ENCODE results near the gene LAIR2. TPM values are rescaled to one million over a fixed set of nuclear protein-coding genes. Genes with fewer than 3 reads are reported as not detected.

Gene LAIR2
- total RNA-seq, 1 donor from 2014 or later: not detected

GRCh38 chr19:54554896-54555295, 52.3 kb downstream of the LAIR2 start:
- no peaks in the 10 kb centered on the region for H3K27me3 Mint-ChIP-seq (ENCODE audit: low read depth)
- no peak overlapping the region for H3K4me3 Mint-ChIP-seq (ENCODE audit: unreplicated experiment)
- DNase-seq (ENCODE audit: low spot score): no peak
- no peak overlapping the region for H3K27ac Mint-ChIP-seq (ENCODE audit: unreplicated experiment)
- no peak for TF ChIP-seq CTCF (IDR thresholded peaks at IDR 0.05)
- H3K9me3 Mint-ChIP-seq (ENCODE audit: low read depth): peaks cover 35% of the 10 kb centered on the region
- H3K4me1 Mint-ChIP-seq (ENCODE audit: low read depth): no peaks in the 10 kb centered on the region
- no peaks in the 10 kb centered on the region for H3K36me3 Mint-ChIP-seq (ENCODE audit: low read depth)

GRCh38 chr19:54556194-54556593, 53.6 kb downstream of the LAIR2 start:
- H3K27ac Mint-ChIP-seq (ENCODE audit: unreplicated experiment): no peak overlapping the region
- H3K9me3 Mint-ChIP-seq (ENCODE audit: low read depth): peaks cover 31% of the 10 kb centered on the region
- H3K4me1 Mint-ChIP-seq (ENCODE audit: low read depth): no peaks in the 10 kb centered on the region
- no peaks in the 10 kb centered on the region for H3K27me3 Mint-ChIP-seq (ENCODE audit: low read depth)
- H3K4me3 Mint-ChIP-seq (ENCODE audit: unreplicated experiment): no peak overlapping the region
- TF ChIP-seq CTCF (IDR thresholded peaks at IDR 0.05): no peak
- H3K36me3 Mint-ChIP-seq (ENCODE audit: low read depth): no peaks in the 10 kb centered on the region
- no peak for DNase-seq (ENCODE audit: low spot score)

GRCh38 chr19:54558339-54558738, 55.7 kb downstream of the LAIR2 start:
- no peaks in the 10 kb centered on the region for H3K27me3 Mint-ChIP-seq (ENCODE audit: low read depth)
- DNase-seq (ENCODE audit: low spot score): no peak
- no peaks in the 10 kb centered on the region for H3K4me1 Mint-ChIP-seq (ENCODE audit: low read depth)
- no peak overlapping the region for H3K4me3 Mint-ChIP-seq (ENCODE audit: unreplicated experiment)
- peaks cover 20% of the 10 kb centered on the region for H3K9me3 Mint-ChIP-seq (ENCODE audit: low read depth)
- TF ChIP-seq CTCF (IDR thresholded peaks at IDR 0.05): no peak
- H3K36me3 Mint-ChIP-seq (ENCODE audit: low read depth): no peaks in the 10 kb centered on the region
- no peak overlapping the region for H3K27ac Mint-ChIP-seq (ENCODE audit: unreplicated experiment)

Other genes starting within 250 kb of the LAIR2 start
- not detected in 3 replicates for gene LILRB5, start 245.6 kb upstream of the LAIR2 start, total RNA-seq
- gene LILRB2, start 221.7 kb upstream of the LAIR2 start, total RNA-seq: not detected in 3 replicates
- gene LILRA5, start 189.7 kb upstream of the LAIR2 start, total RNA-seq: not detected in 3 replicates
- not detected in 3 replicates for gene LILRA4, start 163.7 kb upstream of the LAIR2 start, total RNA-seq
- gene LAIR1, start 137.9 kb upstream of the LAIR2 start, total RNA-seq: not detected in 3 replicates
- gene TTYH1, start 87.4 kb upstream of the LAIR2 start, total RNA-seq: 0.49 TPM in 1 of 3 replicates, not detected in the others
- gene LENG8, start 53.6 kb upstream of the LAIR2 start, total RNA-seq: 110 to 166 TPM (median 116 TPM) in 3 replicates
- gene LENG9, start 39.1 kb upstream of the LAIR2 start, total RNA-seq: 10.2 to 14.8 TPM (median 13.2 TPM) in 3 replicates
- gene CDC42EP5, start 29.5 kb upstream of the LAIR2 start, total RNA-seq: 62.9 to 66.4 TPM (median 66.4 TPM) in 3 replicates
- gene LILRA2, start 71.0 kb downstream of the LAIR2 start, total RNA-seq: not detected in 3 replicates
- gene LILRA1, start 90.8 kb downstream of the LAIR2 start, total RNA-seq: not detected in 3 replicates
- not detected in 3 replicates for gene LILRB1, start 127.7 kb downstream of the LAIR2 start, total RNA-seq
- gene LILRB4, start 160.2 kb downstream of the LAIR2 start, total RNA-seq: not detected in 3 replicates
- gene KIR3DL3, start 221.6 kb downstream of the LAIR2 start, total RNA-seq: not detected in 3 replicates
- not detected in 3 replicates for gene KIR2DL3, start 235.7 kb downstream of the LAIR2 start, total RNA-seq

Measured in chondrocyte (in vitro differentiated cells).